ENCODE results near the gene CCDC50.

Gene CCDC50

GRCh38 chr3:191328962-191329653 lies at the start of gene CCDC50:
CCDC50 (plus strand) TSS chr3:191329394; CDS start chr3:191329675, 281 bp downstream.
- DNase-seq (ENCODE audit: low read depth, low spot score): no peak

- no peak for DNase-seq (ENCODE audit: low read depth, low spot score)
Measured at GRCh38 chr3:191280111-191280510, 49.1 kb upstream of the CCDC50 start.

- DNase-seq (ENCODE audit: low read depth, low spot score): no peak
Measured at GRCh38 chr3:191280882-191281281, 48.3 kb upstream of the CCDC50 start.

GRCh38 chr3:191282251-191283185 lies 46.7 kb upstream of the CCDC50 start:
- DNase-seq (ENCODE audit: low read depth, low spot score): no peak

- no peak for DNase-seq (ENCODE audit: low read depth, low spot score)
Measured at GRCh38 chr3:191283400-191283799, 45.8 kb upstream of the CCDC50 start.

GRCh38 chr3:191290311-191291025 lies 38.7 kb upstream of the CCDC50 start:
- DNase-seq (ENCODE audit: low read depth, low spot score): no peak

- no peak for DNase-seq (ENCODE audit: low read depth, low spot score)
Measured at GRCh38 chr3:191292243-191293015, 36.8 kb upstream of the CCDC50 start.

- no peak for DNase-seq (ENCODE audit: low read depth, low spot score)
Measured at GRCh38 chr3:191294291-191294690, 34.9 kb upstream of the CCDC50 start.

GRCh38 chr3:191296041-191296541 lies 33.1 kb upstream of the CCDC50 start:
- no peak for DNase-seq (ENCODE audit: low read depth, low spot score)

- DNase-seq (ENCODE audit: low read depth, low spot score): no peak
Measured at GRCh38 chr3:191298846-191299245, 30.3 kb upstream of the CCDC50 start.

GRCh38 chr3:191300422-191300821 lies 28.8 kb upstream of the CCDC50 start:
- no peak for DNase-seq (ENCODE audit: low read depth, low spot score)

- no peak for DNase-seq (ENCODE audit: low read depth, low spot score)
Measured at GRCh38 chr3:191301017-191301416, 28.2 kb upstream of the CCDC50 start.

GRCh38 chr3:191301782-191302411 lies 27.3 kb upstream of the CCDC50 start:
- no peak for DNase-seq (ENCODE audit: low read depth, low spot score)

GRCh38 chr3:191302451-191302850 lies 26.7 kb upstream of the CCDC50 start:
- DNase-seq (ENCODE audit: low read depth, low spot score): no peak

- no peak for DNase-seq (ENCODE audit: low read depth, low spot score)
Measured at GRCh38 chr3:191303596-191303995, 25.6 kb upstream of the CCDC50 start.

- DNase-seq (ENCODE audit: low read depth, low spot score): no peak
Measured at GRCh38 chr3:191306428-191306827, 22.8 kb upstream of the CCDC50 start.

- no peak for DNase-seq (ENCODE audit: low read depth, low spot score)
Measured at GRCh38 chr3:191307341-191307740, 21.9 kb upstream of the CCDC50 start.

GRCh38 chr3:191313296-191313695 lies 15.9 kb upstream of the CCDC50 start:
- DNase-seq (ENCODE audit: low read depth, low spot score): no peak

GRCh38 chr3:191314109-191314728 lies 15.0 kb upstream of the CCDC50 start:
- no peak for DNase-seq (ENCODE audit: low read depth, low spot score)
